NB4 (cell line): ENCODE results near the gene KLK10.

Experiments used
- CTCF ChIP-seq: IDR thresholded peaks from one replicate; pipeline ENCODE4 v1.5.1; 2012; ENCODE audit warnings: low read depth, low read length
- TF ChIP-seq, protein P1 (sequence below): IDR thresholded peaks from 2 replicates; pipeline ENCODE4 v1.6.1; 2011; ENCODE audit warnings: low read depth, low read length

- TF ChIP-seq, protein P1, sequence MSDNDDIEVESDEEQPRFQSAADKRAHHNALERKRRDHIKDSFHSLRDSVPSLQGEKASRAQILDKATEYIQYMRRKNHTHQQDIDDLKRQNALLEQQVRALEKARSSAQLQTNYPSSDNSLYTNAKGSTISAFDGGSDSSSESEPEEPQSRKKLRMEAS, result no peak
- TF ChIP-seq CTCF, result no peak
Observed at GRCh38 chr19:51047031-51047335, 27.5 kb upstream of the KLK10 start.
